Measurements from ENCODE around the gene SETD3. TPM values are rescaled to one million over a fixed set of nuclear protein-coding genes. Genes with fewer than 3 reads are reported as not detected.
A peak's percentile ranks its signal among the peaks of the same experiment; 100 is the strongest.

The SETD3 gene
- total RNA-seq, 1 donor from 2014 or later = 62.8 TPM

DNA sequence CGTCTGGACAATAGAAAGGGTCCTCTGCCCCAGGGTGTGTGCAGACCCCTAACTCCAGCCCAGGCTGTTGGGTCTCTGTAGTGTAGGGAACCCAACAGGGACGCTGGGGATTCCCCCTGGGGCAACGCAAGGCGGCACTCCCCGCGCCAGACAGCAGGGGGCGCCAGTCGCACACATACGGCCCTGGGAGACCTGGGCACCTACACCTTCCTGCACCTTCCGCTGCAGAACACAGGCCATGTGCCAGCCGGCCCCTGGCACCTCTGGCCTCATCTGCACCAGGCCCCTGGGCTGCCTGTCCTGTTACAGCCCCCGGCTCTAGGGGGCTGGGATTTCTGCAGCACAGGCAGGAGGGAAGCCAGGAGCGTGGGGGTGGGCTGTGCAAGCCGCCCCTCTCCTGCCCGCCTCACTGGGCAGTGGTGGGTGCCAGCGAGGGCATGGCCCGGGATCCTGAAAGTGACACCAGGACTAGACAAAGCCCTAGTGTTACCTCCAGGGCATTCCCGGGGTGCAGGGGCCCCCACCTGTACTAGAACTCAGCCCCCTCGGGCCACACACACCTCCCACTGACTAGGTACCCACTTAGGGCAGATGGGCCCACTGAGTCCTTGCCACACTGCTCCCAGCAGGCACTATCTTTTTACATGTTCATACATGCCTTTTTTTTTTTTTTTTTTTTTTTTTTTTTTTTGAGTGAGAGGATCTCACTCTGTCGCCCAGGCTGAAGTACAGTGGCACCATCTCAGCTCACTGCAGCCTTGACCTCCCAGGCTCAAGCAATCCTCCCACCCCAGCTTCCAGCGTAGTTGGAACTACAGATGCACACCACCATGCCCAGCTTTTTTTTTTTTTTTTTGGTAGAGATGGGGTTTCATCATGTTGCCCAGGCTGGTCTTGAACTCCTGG, 38.0 kb upstream of the SETD3 start:
- H3K36me3 ChIP-seq (ENCODE audit: insufficient read depth, low read length) = no peaks in the 10 kb centered on the region
- H3K9me3 Mint-ChIP-seq (ENCODE audit: unreplicated experiment) = no peaks in the 10 kb centered on the region
- no peak overlapping the region for H2AFZ ChIP-seq (ENCODE audit: low read depth, low read length)
- no peak for FAIRE-seq
- TF ChIP-seq EZH2 (IDR thresholded peaks at IDR 0.05; ENCODE audit: insufficient read depth, low read length) = no peak
- TF ChIP-seq, protein P1, sequence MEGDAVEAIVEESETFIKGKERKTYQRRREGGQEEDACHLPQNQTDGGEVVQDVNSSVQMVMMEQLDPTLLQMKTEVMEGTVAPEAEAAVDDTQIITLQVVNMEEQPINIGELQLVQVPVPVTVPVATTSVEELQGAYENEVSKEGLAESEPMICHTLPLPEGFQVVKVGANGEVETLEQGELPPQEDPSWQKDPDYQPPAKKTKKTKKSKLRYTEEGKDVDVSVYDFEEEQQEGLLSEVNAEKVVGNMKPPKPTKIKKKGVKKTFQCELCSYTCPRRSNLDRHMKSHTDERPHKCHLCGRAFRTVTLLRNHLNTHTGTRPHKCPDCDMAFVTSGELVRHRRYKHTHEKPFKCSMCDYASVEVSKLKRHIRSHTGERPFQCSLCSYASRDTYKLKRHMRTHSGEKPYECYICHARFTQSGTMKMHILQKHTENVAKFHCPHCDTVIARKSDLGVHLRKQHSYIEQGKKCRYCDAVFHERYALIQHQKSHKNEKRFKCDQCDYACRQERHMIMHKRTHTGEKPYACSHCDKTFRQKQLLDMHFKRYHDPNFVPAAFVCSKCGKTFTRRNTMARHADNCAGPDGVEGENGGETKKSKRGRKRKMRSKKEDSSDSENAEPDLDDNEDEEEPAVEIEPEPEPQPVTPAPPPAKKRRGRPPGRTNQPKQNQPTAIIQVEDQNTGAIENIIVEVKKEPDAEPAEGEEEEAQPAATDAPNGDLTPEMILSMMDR (IDR thresholded peaks at IDR 0.05; ENCODE audit: insufficient read depth, low read depth, low read length) = peak; percentile 71
- no peak overlapping the region for H3K27ac Mint-ChIP-seq (ENCODE audit: unreplicated experiment)
- H3K79me2 ChIP-seq (ENCODE audit: insufficient read depth, low read length) = peaks cover 13% of the 10 kb centered on the region
- H3K27me3 Mint-ChIP-seq (ENCODE audit: low read depth, unreplicated experiment) = no peaks in the 10 kb centered on the region
- H3K4me2 ChIP-seq (ENCODE audit: low read length) = no peak overlapping the region
- no peak overlapping the region for H3K4me3 ChIP-seq (ENCODE audit: insufficient read depth, low read depth, low read length)
- no peak overlapping the region for H3K27ac ChIP-seq (ENCODE audit: low read depth, low read length)
- peaks cover 1% of the 10 kb centered on the region for H3K36me3 Mint-ChIP-seq (ENCODE audit: low read depth, unreplicated experiment)
- H4K20me1 ChIP-seq (ENCODE audit: insufficient read depth, low read length) = peaks cover 11% of the 10 kb centered on the region
- DNase-seq (ENCODE audit: low read depth) = no peak
- H3K4me3 Mint-ChIP-seq (ENCODE audit: unreplicated experiment) = no peak overlapping the region
- peaks cover 5% of the 10 kb centered on the region for H3K4me1 Mint-ChIP-seq (ENCODE audit: low read depth, unreplicated experiment)
- H3K9me3 ChIP-seq (ENCODE audit: insufficient read depth, low read depth, low read length) = no peaks in the 10 kb centered on the region
- peaks cover 20% of the 10 kb centered on the region for H3K4me1 ChIP-seq (ENCODE audit: insufficient read depth, low read length)
- H3K27me3 ChIP-seq (ENCODE audit: insufficient read depth, low read length) = no peaks in the 10 kb centered on the region
- no peak overlapping the region for H3K9ac ChIP-seq (ENCODE audit: low read length)

DNA sequence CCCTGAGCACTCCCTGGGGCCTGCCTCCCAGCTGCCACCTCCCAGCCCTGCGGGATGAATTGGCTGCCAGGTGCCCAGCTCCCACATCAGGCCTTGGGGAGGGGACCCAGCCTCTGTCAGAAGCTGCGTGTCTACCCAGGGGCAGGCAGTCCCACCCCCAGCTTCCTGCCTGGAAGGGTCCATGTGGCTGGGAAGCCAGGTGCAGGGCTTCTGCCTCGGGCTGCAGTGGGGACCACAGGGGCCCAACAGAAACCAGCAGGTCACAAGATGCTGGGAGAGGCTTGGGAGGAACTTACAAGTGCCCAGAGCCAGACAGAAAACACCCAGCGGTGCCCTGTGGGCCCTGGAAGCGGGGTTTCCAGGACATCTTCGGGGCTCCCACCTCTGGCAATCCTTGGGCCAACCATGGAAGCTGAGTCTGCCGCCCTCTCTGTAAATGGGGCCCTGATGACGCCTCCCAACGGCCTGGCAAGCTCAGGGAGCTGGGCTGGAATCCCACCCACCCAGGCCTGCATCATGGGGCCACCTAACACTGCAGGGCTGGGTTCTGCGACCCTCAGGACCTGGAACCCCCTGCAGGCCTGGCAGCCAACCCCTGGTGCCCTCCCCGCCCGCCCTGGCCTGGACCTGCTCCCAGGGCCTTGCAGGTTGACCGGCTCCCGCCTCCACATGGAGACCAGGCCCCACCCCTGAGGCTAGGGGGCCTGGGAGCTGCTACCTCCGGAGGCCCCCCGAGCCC, 37.2 kb upstream of the SETD3 start:
- FAIRE-seq (no peak), DNase-seq (ENCODE audit: low read depth) (no peak)

More for the DNA sequence above, 37.2 kb upstream of the SETD3 start:
- Histone ChIP-seq H2AFZ (ENCODE audit: low read depth, low read length) (no peak overlapping the region), H3K9me3 (ENCODE audit: insufficient read depth, low read depth, low read length) (no peaks in the 10 kb centered on the region), H3K4me1 (ENCODE audit: insufficient read depth, low read length) (peaks cover 11% of the 10 kb centered on the region), H3K36me3 (ENCODE audit: insufficient read depth, low read length) (no peaks in the 10 kb centered on the region), H3K79me2 (ENCODE audit: insufficient read depth, low read length) (peaks cover 14% of the 10 kb centered on the region), H3K27me3 (ENCODE audit: insufficient read depth, low read length) (no peaks in the 10 kb centered on the region), H4K20me1 (ENCODE audit: insufficient read depth, low read length) (peaks cover 15% of the 10 kb centered on the region), H3K9ac (ENCODE audit: low read length) (no peak overlapping the region), H3K4me2 (ENCODE audit: low read length) (no peak overlapping the region), H3K4me3 (ENCODE audit: insufficient read depth, low read depth, low read length) (no peak overlapping the region), H3K27ac (ENCODE audit: low read depth, low read length) (no peak overlapping the region)
- Mint-ChIP-seq H3K4me1 (ENCODE audit: low read depth, unreplicated experiment) (peaks cover 5% of the 10 kb centered on the region), H3K36me3 (ENCODE audit: low read depth, unreplicated experiment) (peaks cover 2% of the 10 kb centered on the region), H3K27me3 (ENCODE audit: low read depth, unreplicated experiment) (no peaks in the 10 kb centered on the region), H3K4me3 (ENCODE audit: unreplicated experiment) (no peak overlapping the region), H3K27ac (ENCODE audit: unreplicated experiment) (no peak overlapping the region), H3K9me3 (ENCODE audit: unreplicated experiment) (no peaks in the 10 kb centered on the region)
- TF ChIP-seq EZH2 (IDR thresholded peaks at IDR 0.05; ENCODE audit: insufficient read depth, low read length) = no peak
- TF ChIP-seq, protein P1 (IDR thresholded peaks at IDR 0.05; ENCODE audit: insufficient read depth, low read depth, low read length) = no peak
